ENCODE results near the gene COL1A1. TPM values are rescaled to one million over a fixed set of nuclear protein-coding genes. Genes with fewer than 3 reads are reported as not detected.

COL1A1 gene
- total RNA-seq, 4 donors from 2014 or later: 20.7 to 123 (median 41.5) TPM

- Histone ChIP-seq H3K36me3 (peaks cover 0 to 24% (median 12%) of the 10 kb centered on the region in 4 donors), H3K4me3 (peak overlapping the region; percentile 52 to 59 (median 55)), H3K27me3 (no peaks in the 10 kb centered on the region), H3K27ac (replicated peaks in 1 of 4) (peak overlapping the region; percentile 87 to 96 (median 90)), H3K9me3 (no peaks in the 10 kb centered on the region), H3K4me1 (peaks cover 29 to 71% (median 68%) of the 10 kb centered on the region in 4 donors)
- no peak for DNase-seq (ENCODE audit: extremely low spot score)
- 38% methylated on average over 7 of the region's 7 CpGs for WGBS
- intact Hi-C loops (cut with DNase I): no loop called here
- TF ChIP-seq, protein P1, sequence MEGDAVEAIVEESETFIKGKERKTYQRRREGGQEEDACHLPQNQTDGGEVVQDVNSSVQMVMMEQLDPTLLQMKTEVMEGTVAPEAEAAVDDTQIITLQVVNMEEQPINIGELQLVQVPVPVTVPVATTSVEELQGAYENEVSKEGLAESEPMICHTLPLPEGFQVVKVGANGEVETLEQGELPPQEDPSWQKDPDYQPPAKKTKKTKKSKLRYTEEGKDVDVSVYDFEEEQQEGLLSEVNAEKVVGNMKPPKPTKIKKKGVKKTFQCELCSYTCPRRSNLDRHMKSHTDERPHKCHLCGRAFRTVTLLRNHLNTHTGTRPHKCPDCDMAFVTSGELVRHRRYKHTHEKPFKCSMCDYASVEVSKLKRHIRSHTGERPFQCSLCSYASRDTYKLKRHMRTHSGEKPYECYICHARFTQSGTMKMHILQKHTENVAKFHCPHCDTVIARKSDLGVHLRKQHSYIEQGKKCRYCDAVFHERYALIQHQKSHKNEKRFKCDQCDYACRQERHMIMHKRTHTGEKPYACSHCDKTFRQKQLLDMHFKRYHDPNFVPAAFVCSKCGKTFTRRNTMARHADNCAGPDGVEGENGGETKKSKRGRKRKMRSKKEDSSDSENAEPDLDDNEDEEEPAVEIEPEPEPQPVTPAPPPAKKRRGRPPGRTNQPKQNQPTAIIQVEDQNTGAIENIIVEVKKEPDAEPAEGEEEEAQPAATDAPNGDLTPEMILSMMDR (IDR thresholded peaks at IDR 0.05): no peak
- TF ChIP-seq POLR2AphosphoS5 (IDR thresholded peaks at IDR 0.05) (no peak), EP300 (IDR thresholded peaks at IDR 0.05) (no peak), POLR2A (IDR thresholded peaks at IDR 0.05; ENCODE audit: low read depth) (no peak)
Measured at GRCh38 chr17:50166518-50167181, 34.8 kb downstream of the COL1A1 start.

- H3K4me3 ChIP-seq: peak within 1 kb of the TSS; percentile 52 to 59 (median 55)
- intact Hi-C loops (cut with DNase I): no loop called here
- peak; percentile 53 for TF ChIP-seq POLR2A (IDR thresholded peaks at IDR 0.05; ENCODE audit: low read depth)
- TF ChIP-seq, protein P1 (IDR thresholded peaks at IDR 0.05): peak in 1 of 3 experiments; percentile 31
- TF ChIP-seq EP300 (IDR thresholded peaks at IDR 0.05): no peak
- peak; percentile 37 to 85 for TF ChIP-seq POLR2AphosphoS5 (IDR thresholded peaks at IDR 0.05)
- no peak for DNase-seq (ENCODE audit: extremely low spot score)
- H3K27ac ChIP-seq (replicated peaks in 1 of 4): peak within 1 kb of the TSS; percentile 87 to 96 (median 90)
- peaks cover 32 to 78% (median 74%) of the 10 kb centered on the region in 4 donors for H3K4me1 ChIP-seq
- peaks cover 0 to 18% (median 8%) of the 10 kb centered on the region in 4 donors for H3K36me3 ChIP-seq
- no peaks in the 10 kb centered on the region for H3K27me3 ChIP-seq
- 41% methylated on average over 15 of the region's 15 CpGs for WGBS
- H3K9me3 ChIP-seq: no peaks in the 10 kb centered on the region
Measured at GRCh38 chr17:50165867-50166517, 35.4 kb downstream of the COL1A1 start, which contains the start of gene SGCA. Gene SGCA, plus strand, starts transcription at chr17:50166005. Its CDS starts 36 bp downstream, at chr17:50166041.

DNA sequence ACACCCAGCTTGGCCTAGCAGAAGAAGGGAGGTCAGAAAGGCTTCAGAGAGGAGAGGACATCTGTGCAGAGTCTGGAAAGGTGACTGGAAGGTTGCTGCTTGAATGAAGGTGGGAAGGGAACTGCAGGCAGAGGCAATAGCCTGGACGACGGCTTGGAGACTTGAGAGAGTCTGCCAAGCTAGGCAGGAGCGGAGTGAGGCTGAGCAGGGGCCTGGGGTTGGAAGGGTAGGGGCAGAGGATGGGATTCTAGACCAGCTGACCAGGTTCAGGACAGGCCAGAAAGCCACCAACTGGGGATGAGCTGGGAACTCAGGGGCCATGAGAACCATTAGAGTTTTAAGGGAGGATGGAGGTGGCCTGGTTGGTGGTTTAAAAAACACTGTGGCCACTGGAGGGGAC lies 36.0 kb downstream of the COL1A1 start:
- Histone ChIP-seq H3K9me3 (no peaks in the 10 kb centered on the region), H3K4me3 (peak overlapping the region; percentile 52 to 59 (median 55)), H3K36me3 (peaks cover 0 to 14% (median 6%) of the 10 kb centered on the region in 4 donors), H3K27ac (replicated peaks in 1 of 4) (peak overlapping the region; percentile 87 to 96 (median 90)), H3K27me3 (no peaks in the 10 kb centered on the region), H3K4me1 (peaks cover 37 to 83% (median 79%) of the 10 kb centered on the region in 4 donors)
- intact Hi-C loops (cut with DNase I): no loop called here
- TF ChIP-seq EP300 (IDR thresholded peaks at IDR 0.05) (no peak), POLR2AphosphoS5 (IDR thresholded peaks at IDR 0.05) (no peak), POLR2A (IDR thresholded peaks at IDR 0.05; ENCODE audit: low read depth) (no peak)
- TF ChIP-seq, protein P1 (IDR thresholded peaks at IDR 0.05): no peak
- 55% methylated on average over 3 of the region's 3 CpGs for WGBS
- DNase-seq (ENCODE audit: extremely low spot score): no peak

GRCh38 chr17:50165066-50165465 lies 36.4 kb downstream of the COL1A1 start:
- peak overlapping the region in 3 of 4 donors; percentile 52 to 59 (median 52) for H3K4me3 ChIP-seq
- TF ChIP-seq POLR2AphosphoS5 (IDR thresholded peaks at IDR 0.05) (no peak), POLR2A (IDR thresholded peaks at IDR 0.05; ENCODE audit: low read depth) (no peak), EP300 (IDR thresholded peaks at IDR 0.05) (no peak)
- TF ChIP-seq, protein P1 (IDR thresholded peaks at IDR 0.05): no peak
- intact Hi-C loops (cut with DNase I): no loop called here

More at GRCh38 chr17:50165066-50165465, 36.4 kb downstream of the COL1A1 start:
- peak overlapping the region; percentile 87 to 96 (median 90) for H3K27ac ChIP-seq (replicated peaks in 1 of 4)
- H3K4me1 ChIP-seq: peaks cover 37 to 84% (median 81%) of the 10 kb centered on the region in 4 donors
- WGBS: 71% methylated on average over 5 of the region's 9 CpGs
- no peaks in the 10 kb centered on the region for H3K9me3 ChIP-seq
- no peaks in the 10 kb centered on the region for H3K27me3 ChIP-seq
- H3K36me3 ChIP-seq: peaks cover 0 to 10% (median 4%) of the 10 kb centered on the region in 4 donors
- DNase-seq (ENCODE audit: extremely low spot score): no peak

Data from esophagus muscularis mucosa (tissue), 4 donors.